Heart right ventricle (tissue), 16 donors: ENCODE data around the gene GLDN. TPM values are rescaled to one million over a fixed set of nuclear protein-coding genes. Genes with fewer than 3 reads are reported as not detected.

ENCODE experiments used
- ATAC-seq, 8 donors: fragments of 200-7000 bp; cut with Tn5 transposase; one replicate each; pipeline ENCODE4 v1.9.1; 2020; ENCODE audit warnings: mild to moderate bottlenecking in 8 of 8, moderate library complexity in 8 of 8, moderate number of reproducible peaks in 1 of 8
- DNase-seq, 2 donors: peaks; one replicate each; pipeline ENCODE4 v3.0.0-alpha.2; 2020
- H3K27ac ChIP-seq, 10 donors: fragments of 200-600 bp; sonication (generic) in 2 of 10; one replicate each; pipeline versions ENCODE4 v1.5.0 to v1.8.0; 2020 to 2022; ENCODE audit warnings: mild to moderate bottlenecking in 3 of 10
- H3K27me3 ChIP-seq, 7 donors: fragments of 200-600 bp; one replicate each; pipeline ENCODE4 v1.8.0; 2021 to 2022; ENCODE audit warnings: mild to moderate bottlenecking in 2 of 7
- H3K36me3 ChIP-seq, 9 donors: fragments of 200-600 bp; sonication (generic) in 1 of 9; one replicate each; pipeline versions ENCODE4 v1.5.0 to v1.8.0; 2020 to 2022; ENCODE audit warnings: mild to moderate bottlenecking in 2 of 9
- H3K4me1 ChIP-seq, 9 donors: fragments of 200-600 bp; sonication (generic) in 1 of 9; one replicate each; pipeline versions ENCODE4 v1.5.0 to v1.8.0; 2020 to 2022; ENCODE audit warnings: mild to moderate bottlenecking in 4 of 9
- H3K4me3 ChIP-seq, 10 donors: fragments of 200-600 bp; sonication (generic) in 2 of 10; one replicate each; pipeline versions ENCODE4 v1.5.0 to v1.8.0; 2020 to 2022; ENCODE audit warnings: mild to moderate bottlenecking in 7 of 10, moderate library complexity in 2 of 10
- H3K9me3 ChIP-seq, 11 donors: fragments of 200-600 bp in 10 of 11; sonication (generic) in 2 of 11; one replicate each; pipeline versions ENCODE4 v1.5.0 to v1.8.0; 2013 to 2022; ENCODE audit warnings: mild to moderate bottlenecking in 2 of 11, control low read depth in 1 of 11, moderate library complexity in 1 of 11
- CTCF ChIP-seq, 9 donors: fragments of 200-600 bp; sonication (generic) in 2 of 9; IDR thresholded peaks; one replicate each; pipeline versions ENCODE4 v1.5.0 to v1.8.0; 2021 to 2022; ENCODE audit warnings: antibody characterized with exemption in 9 of 9, mild to moderate bottlenecking in 5 of 9, moderate library complexity in 1 of 9
- WGBS, 2 donors: extraction: QIAGEN DNeasy Blood & Tissue Kit; methylation state at CpG; one replicate each; pipeline ENCODE4 v1.1.7; 2013; ENCODE audit warnings: inconsistent platforms in 1 of 2; 5-methylcytosine and 5-hydroxymethylcytosine counted together
- intact Hi-C, 10 donors: fragments of 100-400 bp; cut with DNase I; formaldehyde crosslinking; loops; one replicate each; pipeline versions ENCODE4 v1.11.1 to v1.14.2; 2022
- polyA plus RNA-seq, 2 donors: library from polyadenylated mRNA; stranded (reverse); fragments of 200-250 nt; gene quantifications; one replicate each; pipeline ENCODE4 v1.2.3, GENCODE V29; 2013
- total RNA-seq, 10 donors: library from RNA; stranded (reverse); fragmentation: NEBNext Ultra II Directional in 3 of 10; extraction: Animal tissue kit (Norgen Biotek cat#: 25700) in 3 of 10; gene quantifications; one replicate each; pipeline versions ENCODE4 v1.2.1 to v1.2.4, GENCODE V29; 2021 to 2023
- donor health status: Arrhythmogenic right ventricular cardiomyopathy.
- donor health status: ischemic (EF 13 %, LVEDD 7.1; RV severe dilation, severe dysfunction).
- donor health status: healthy with polysubstance abuse.
- donor health status: DM: no; HTN: yes; CAD: no.
- donor health status: DM: no; HTN: no; CAD: no.
- donor health status: ischemic (EF 25% LVEDD 6.9; RV normal size, moderate dysfunction).
- donor health status: ischemic (EF 25% LVEDD 5.7; RV mildly dilated, moderate dysfunction).
- donor health status: healthy.
- donor health status: DM: yes; HTN: yes; CAD: no.
- donor health status: Ischemic cardiomyopathy.
- donor health status: ischemic (EF 35%, LVEDD 5.7; RV mildly dilated, moderate dysfunction).
- donor health status: nonischemic (EF 11% LVEDD 7.7; RV severe dilation, severe dysfunction).
- donor health status: DM: yes; HTN: yes; CAD: no.
- donor health status: PGD.
- donor health status: ischemic (EF 29% LVEDD 5.4; RV normal size, mild dysfunction).
- donor health status: nonischemic (EF 23%, LVEDD 6.1; RV moderate dilation, normal function).

GLDN gene
- total and polyA plus RNA-seq, 12 donors, result 0.65 to 19.8 (median 10.9) TPM

GRCh38 chr15:51367322-51367976 is 26.0 kb downstream of the GLDN start:
- 75 to 82% methylated on average over 10 of the region's 10 CpGs for WGBS, 2 donors

GRCh38 chr15:51368307-51368706 is 26.9 kb downstream of the GLDN start:
- Histone ChIP-seq H3K27ac (peak overlapping the region in 4 of 10 donors; percentile 17 to 55 (median 27)), H3K4me3 (no peak overlapping the region), H3K9me3 (no peaks in the 10 kb centered on the region), H3K27me3 (no peaks in the 10 kb centered on the region), H3K36me3 (no peaks in the 10 kb centered on the region), H3K4me1 (peaks cover 0 to 23% (median 6%) of the 10 kb centered on the region in 9 donors)
- intact Hi-C loops, result loop anchor here in 1 of 10 donors (10.0 kb wide), 1 partner anchor 54 kb away; no protein-coding TSS in a partner anchor
- WGBS, 2 donors, result 73 to 81% methylated on average over 6 of the region's 6 CpGs
- no peak for TF ChIP-seq CTCF (IDR thresholded peaks at IDR 0.05)
- DNase-seq (no peak), ATAC-seq (peak in 3 of 8 donors; percentile 45 to 67 (median 66))

More at GRCh38 chr15:51367322-51367976, 26.0 kb downstream of the GLDN start:
- Histone ChIP-seq H3K36me3 (no peaks in the 10 kb centered on the region), H3K27ac (peak overlapping the region in 3 of 10 donors; percentile 27 to 55 (median 27)), H3K4me3 (no peak overlapping the region), H3K27me3 (no peaks in the 10 kb centered on the region), H3K9me3 (no peaks in the 10 kb centered on the region), H3K4me1 (peaks cover 0 to 23% (median 6%) of the 10 kb centered on the region in 9 donors)
- TF ChIP-seq CTCF (IDR thresholded peaks at IDR 0.05), result no peak
- ATAC-seq, result peak in 3 of 8 donors; percentile 44 to 64 (median 61)
- no peak for DNase-seq
- intact Hi-C loops, result loop anchor here in 1 of 10 donors (10.0 kb wide), 1 partner anchor 53 kb away; no protein-coding TSS in a partner anchor

GRCh38 chr15:51368751-51369450 is 27.4 kb downstream of the GLDN start:
- no peaks in the 10 kb centered on the region for H3K36me3 ChIP-seq
- no peak overlapping the region for H3K4me3 ChIP-seq
- intact Hi-C loops, result loop anchor here in 1 of 10 donors (10.0 kb wide), 1 partner anchor 54 kb away; no protein-coding TSS in a partner anchor
- peak overlapping the region in 2 of 10 donors; percentile 17 to 55 for H3K27ac ChIP-seq
- 78 to 80% methylated on average over 3 of the region's 3 CpGs for WGBS, 2 donors
- H3K27me3 ChIP-seq, result no peaks in the 10 kb centered on the region
- DNase-seq, result no peak
- no peak for TF ChIP-seq CTCF (IDR thresholded peaks at IDR 0.05)
- peaks cover 0 to 23% (median 6%) of the 10 kb centered on the region in 9 donors for H3K4me1 ChIP-seq
- ATAC-seq, result no peak
- no peaks in the 10 kb centered on the region for H3K9me3 ChIP-seq

GRCh38 chr15:51369451-51369761 is 28.0 kb downstream of the GLDN start:
- intact Hi-C loops, result loop anchor here in 1 of 10 donors (10.0 kb wide), 1 partner anchor 55 kb away; no protein-coding TSS in a partner anchor
- Histone ChIP-seq H3K9me3 (no peaks in the 10 kb centered on the region), H3K27ac (peak overlapping the region in 1 of 10 donors; percentile 17), H3K36me3 (no peaks in the 10 kb centered on the region), H3K27me3 (no peaks in the 10 kb centered on the region), H3K4me1 (peaks cover 0 to 23% (median 6%) of the 10 kb centered on the region in 9 donors), H3K4me3 (no peak overlapping the region)
- TF ChIP-seq CTCF (IDR thresholded peaks at IDR 0.05), result no peak
- WGBS, 2 donors, result 91 to 92% methylated on average over 1 of the region's 1 CpG
- ATAC-seq, result no peak
- DNase-seq, result no peak
